GM23248 (cell line): ENCODE measurements around the gene NUB1. TPM values are rescaled to one million over a fixed set of nuclear protein-coding genes. Genes with fewer than 3 reads are reported as not detected.

ENCODE experiments used
- DNase-seq: peaks from one replicate; pipeline ENCODE4 v3.0.0-alpha.2; 2015
- H2AFZ ChIP-seq: fragments of 200-600 bp; sonication (generic); 2 replicates; pipeline ENCODE4 v1.6.1; 2016; ENCODE audit warnings: antibody characterized with exemption
- H3F3A ChIP-seq: fragments of 200-600 bp; sonication (generic); 2 replicates; pipeline ENCODE4 v1.6.1; 2016; ENCODE audit warnings: mild to moderate bottlenecking, antibody characterized with exemption, mixed run types; ENCODE audit not compliant: insufficient read depth
- H3K27ac ChIP-seq: fragments of 200-600 bp; sonication (generic); 2 replicates; pipeline ENCODE4 v1.5.1; 2016; ENCODE audit warnings: mild to moderate bottlenecking
- H3K27me3 ChIP-seq: fragments of 200-600 bp; sonication (generic); replicated peaks from 2 replicates; pipeline ENCODE4 v1.6.1; 2016; ENCODE audit warnings: mild to moderate bottlenecking; ENCODE audit not compliant: insufficient read depth
- H3K36me3 ChIP-seq: fragments of 200-600 bp; sonication (generic); 2 replicates; pipeline ENCODE4 v1.6.1; 2016; ENCODE audit warnings: low read depth, mild to moderate bottlenecking
- H3K4me1 ChIP-seq: fragments of 200-600 bp; sonication (generic); 2 replicates; pipeline ENCODE4 v1.6.1; 2016; ENCODE audit warnings: mild to moderate bottlenecking; ENCODE audit not compliant: insufficient read depth
- H3K4me2 ChIP-seq: fragments of 200-600 bp; sonication (generic); one replicate; pipeline ENCODE4 v1.6.1; 2016; ENCODE audit warnings: mild to moderate bottlenecking; ENCODE audit not compliant: unreplicated experiment
- H3K4me3 ChIP-seq: fragments of 200-600 bp; sonication (generic); 2 replicates; pipeline ENCODE4 v1.5.1; 2016; ENCODE audit warnings: mild to moderate bottlenecking
- H3K79me2 ChIP-seq: fragments of 200-600 bp; sonication (generic); 2 replicates; pipeline ENCODE4 v1.6.1; 2016; ENCODE audit warnings: mild to moderate bottlenecking; ENCODE audit not compliant: insufficient read depth
- H3K9ac ChIP-seq: fragments of 200-600 bp; sonication (generic); 2 replicates; pipeline ENCODE4 v1.6.1; 2016; ENCODE audit warnings: mild to moderate bottlenecking
- H3K9me2 ChIP-seq: fragments of 200-600 bp; sonication (generic); 2 replicates; pipeline ENCODE4 v1.6.1; 2016; ENCODE audit warnings: mixed run types, mild to moderate bottlenecking, moderate library complexity; ENCODE audit not compliant: insufficient read depth
- H3K9me3 ChIP-seq: fragments of 200-600 bp; sonication (generic); one replicate; pipeline ENCODE4 v1.6.1; 2017; ENCODE audit warnings: low read depth
- H4K20me1 ChIP-seq: fragments of 200-600 bp; sonication (generic); 2 replicates; pipeline ENCODE4 v1.6.0; 2016; ENCODE audit not compliant: insufficient read depth
- EZH2 ChIP-seq: fragments of 200-600 bp; sonication (generic); IDR thresholded peaks from 2 replicates; pipeline ENCODE4 v1.6.1; 2018; ENCODE audit warnings: antibody characterized with exemption, mild to moderate bottlenecking; ENCODE audit not compliant: insufficient read depth, poor library complexity, severe bottlenecking
- EZH2phosphoT487 ChIP-seq: fragments of 200-600 bp; sonication (generic); IDR thresholded peaks from 2 replicates; pipeline ENCODE4 v1.6.1; 2018; ENCODE audit warnings: antibody characterized with exemption, moderate library complexity, mild to moderate bottlenecking, low read depth; ENCODE audit not compliant: insufficient read depth
- WGBS, 2 experiments: methylation state at CpG; one replicate each; pipeline ENCODE4 v1.1.6; 2015 to 2017; ENCODE audit warnings: low lambda C conversion rate in 2 of 2, low coverage in 1 of 2; ENCODE audit errors: missing lambda C conversion rate in 2 of 2; 5-methylcytosine and 5-hydroxymethylcytosine counted together
- in situ Hi-C: fragments of 300-500 bp; cut with MboI; formaldehyde crosslinking; loops from 2 replicates; pipeline ENCODE4 v1.15.0; 2020
- polyA plus RNA-seq: library from polyadenylated mRNA; unstranded; fragments of >200 nt; fragmentation: Nextera tagmentation; extraction: Ambion mirVana; gene quantifications from 2 replicates; pipeline ENCODE4 v1.2.1, GENCODE V29; 2016
- total RNA-seq: library from RNA; depleted of rRNA; stranded (reverse); fragments of >200 nt; shearing (Covaris generic); gene quantifications from 2 replicates; pipeline ENCODE4 v1.2.3, GENCODE V29; 2014

NUB1 gene
- total and polyA plus RNA-seq, 2 experiments from 2014 or later = 43.4 to 48.0 TPM

DNA sequence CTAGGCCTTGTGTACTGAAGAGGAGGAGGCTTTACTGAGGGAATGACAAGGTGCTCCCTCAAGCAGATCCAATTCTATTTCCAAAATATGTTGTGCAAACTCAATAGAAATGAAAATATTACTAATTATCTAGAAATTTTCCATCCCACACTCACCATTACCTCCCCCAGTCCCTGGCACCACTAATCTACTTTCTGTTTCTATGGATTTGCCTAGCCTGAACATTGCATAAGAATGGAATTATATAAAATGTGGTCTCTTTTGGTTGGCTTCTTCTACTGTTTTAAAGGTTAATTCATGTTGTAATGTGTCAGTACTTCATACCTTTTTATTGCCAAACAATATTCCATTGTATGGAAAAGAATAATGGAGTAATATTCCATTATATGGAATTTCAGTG is 18.7 kb upstream of the NUB1 start:
- H3K79me2 ChIP-seq = no peaks in the 10 kb centered on the region
- no peaks in the 10 kb centered on the region for H3K36me3 ChIP-seq
- H2AFZ ChIP-seq = no peak overlapping the region
- H3K4me3 ChIP-seq = no peak overlapping the region
- no peak overlapping the region for H3K27ac ChIP-seq
- peaks cover 5% of the 10 kb centered on the region; the same call in 1 of the 2 replicates for H3K4me1 ChIP-seq
- in situ Hi-C loops = no loop called here
- TF ChIP-seq EZH2 = no peak
- no peak for TF ChIP-seq EZH2phosphoT487
- H4K20me1 ChIP-seq = no peaks in the 10 kb centered on the region
- DNase-seq = no peak
- H3K4me2 ChIP-seq = no peak overlapping the region
- H3K9me3 ChIP-seq = no peaks in the 10 kb centered on the region
- H3K9me2 ChIP-seq = no peaks in the 10 kb centered on the region
- H3F3A ChIP-seq = no peaks in the 10 kb centered on the region
- 0 out of 2 replicates have a peak, but pooled peaks cover 8% of the 10 kb centered on the region for H3K27me3 ChIP-seq
- H3K9ac ChIP-seq = no peak overlapping the region

DNA sequence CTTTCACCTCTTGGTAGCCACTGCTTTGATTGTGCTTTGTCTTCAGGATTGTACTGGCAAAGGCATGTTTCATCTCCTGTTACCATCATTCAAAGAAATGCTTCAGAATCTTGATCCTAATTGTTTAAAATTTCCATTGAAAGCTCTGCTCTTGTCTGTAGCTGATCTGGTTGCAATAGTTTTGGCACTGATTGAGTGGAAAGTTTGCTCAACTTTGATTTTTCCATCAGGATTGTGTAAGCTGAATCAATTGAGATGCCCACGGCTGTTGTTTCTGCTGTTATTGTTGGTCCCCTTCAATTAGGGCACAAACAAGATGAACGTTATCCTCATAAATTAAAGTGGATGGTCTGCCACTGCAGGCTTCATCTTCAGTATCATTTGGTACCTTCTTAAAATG is 14.6 kb upstream of the NUB1 start:
- H3K27ac ChIP-seq = no peak overlapping the region
- no peak overlapping the region for H3K4me2 ChIP-seq
- H3K9ac ChIP-seq = no peak overlapping the region
- in situ Hi-C loops = no loop called here
- no peaks in the 10 kb centered on the region for H3F3A ChIP-seq
- no peaks in the 10 kb centered on the region for H3K36me3 ChIP-seq
- 66 to 70% methylated on average over 2 of the region's 2 CpGs for WGBS, 2 experiments
- TF ChIP-seq EZH2phosphoT487 (no peak), EZH2 (no peak)
- peaks cover 5% of the 10 kb centered on the region; the same call in 1 of the 2 replicates for H3K4me1 ChIP-seq
- no peak for DNase-seq
- H3K9me3 ChIP-seq = no peaks in the 10 kb centered on the region
- no peaks in the 10 kb centered on the region for H3K9me2 ChIP-seq
- no peaks in the 10 kb centered on the region for H3K79me2 ChIP-seq
- no peak overlapping the region for H2AFZ ChIP-seq
- no peaks in the 10 kb centered on the region for H4K20me1 ChIP-seq
- H3K4me3 ChIP-seq = no peak overlapping the region
- H3K27me3 ChIP-seq = 0 out of 2 replicates have a peak, but pooled peaks cover 8% of the 10 kb centered on the region

DNA sequence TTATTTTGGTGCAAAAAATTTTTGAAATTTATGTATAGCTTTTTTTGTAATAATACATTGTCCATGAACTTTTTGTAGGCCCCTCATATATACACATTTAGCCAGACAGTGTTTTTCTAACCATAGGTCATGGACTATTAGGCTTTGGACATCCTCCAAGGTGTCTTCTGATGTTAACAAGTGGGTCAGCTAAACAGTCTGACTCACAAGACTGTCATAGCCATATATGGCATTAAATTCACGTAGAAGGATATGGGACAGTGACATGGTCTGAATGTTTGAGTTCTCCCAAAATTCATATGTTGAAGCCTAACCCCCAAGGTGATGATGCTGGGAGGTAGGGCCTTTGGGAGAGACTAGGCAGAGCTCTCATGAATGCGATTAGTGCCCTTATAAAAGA is 14.0 kb upstream of the NUB1 start:
- Histone ChIP-seq H3K9ac (no peak overlapping the region), H3K79me2 (no peaks in the 10 kb centered on the region), H3F3A (no peaks in the 10 kb centered on the region), H3K4me1 (peaks cover 5% of the 10 kb centered on the region; the same call in 1 of the 2 replicates), H3K36me3 (no peaks in the 10 kb centered on the region), H3K4me3 (no peak overlapping the region), H3K9me2 (no peaks in the 10 kb centered on the region), H3K4me2 (no peak overlapping the region), H2AFZ (no peak overlapping the region), H3K27ac (no peak overlapping the region), H3K9me3 (no peaks in the 10 kb centered on the region), H4K20me1 (no peaks in the 10 kb centered on the region), H3K27me3 (0 out of 2 replicates have a peak, but pooled peaks cover 8% of the 10 kb centered on the region)
- in situ Hi-C loops = no loop called here
- TF ChIP-seq EZH2 = no peak
- no peak for TF ChIP-seq EZH2phosphoT487
- 50 to 52% methylated on average over 2 of the region's 2 CpGs for WGBS, 2 experiments
- DNase-seq = peak; percentile 51

DNA sequence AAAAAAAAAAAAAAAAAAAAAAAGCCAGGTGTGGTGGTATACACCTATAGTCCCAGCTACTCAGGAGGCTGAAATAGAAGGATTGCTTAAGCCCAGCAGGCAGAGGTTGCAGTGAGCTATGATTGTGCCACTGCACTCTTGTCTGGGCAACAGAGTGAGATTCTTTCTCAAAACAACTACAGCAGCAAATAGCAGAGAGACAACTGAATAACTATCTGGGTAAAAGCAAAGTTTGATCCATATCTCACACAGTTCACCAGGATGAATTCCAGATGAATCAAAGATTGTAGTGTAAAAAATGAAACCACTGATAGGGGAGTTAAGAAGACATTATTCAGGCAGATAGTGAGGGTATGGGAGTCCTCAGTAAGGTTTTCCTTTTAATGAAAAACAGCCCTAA is 11.4 kb upstream of the NUB1 start:
- Histone ChIP-seq H3K27ac (no peak overlapping the region), H4K20me1 (no peaks in the 10 kb centered on the region), H3K27me3 (no peaks in the 10 kb centered on the region), H3F3A (no peaks in the 10 kb centered on the region), H3K9ac (no peak overlapping the region), H3K9me3 (no peaks in the 10 kb centered on the region), H3K4me1 (peaks cover 5% of the 10 kb centered on the region; the same call in 1 of the 2 replicates), H3K79me2 (no peaks in the 10 kb centered on the region), H3K9me2 (no peaks in the 10 kb centered on the region), H2AFZ (no peak overlapping the region), H3K36me3 (no peaks in the 10 kb centered on the region), H3K4me3 (no peak overlapping the region), H3K4me2 (no peak overlapping the region)
- in situ Hi-C loops = no loop called here
- TF ChIP-seq EZH2 (no peak), EZH2phosphoT487 (no peak)
- no peak for DNase-seq

DNA sequence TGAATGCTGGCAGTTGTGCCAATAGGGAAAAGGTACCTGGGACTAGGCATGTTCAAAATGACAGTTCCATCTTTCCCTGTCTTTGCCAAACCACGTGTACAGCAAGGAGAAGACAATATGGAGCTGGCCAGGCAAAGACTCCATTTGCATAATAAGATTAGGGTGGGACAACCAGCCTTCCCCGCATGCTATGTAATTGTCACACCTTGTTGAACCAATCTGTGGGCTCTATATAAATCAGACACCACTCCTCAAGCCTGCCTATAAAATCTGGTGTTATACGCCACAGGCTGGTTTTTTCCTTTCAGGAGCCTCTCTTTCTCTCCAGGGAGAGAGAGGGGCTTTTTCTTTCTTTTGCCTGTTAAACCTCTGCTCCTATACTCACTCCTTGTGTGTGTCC is 11.0 kb upstream of the NUB1 start:
- DNase-seq = no peak
- no peak overlapping the region for H3K27ac ChIP-seq
- in situ Hi-C loops = no loop called here
- no peak overlapping the region for H3K4me3 ChIP-seq
- H3K27me3 ChIP-seq = no peaks in the 10 kb centered on the region
- no peak overlapping the region for H3K4me2 ChIP-seq
- H3K9ac ChIP-seq = no peak overlapping the region
- H4K20me1 ChIP-seq = no peaks in the 10 kb centered on the region
- no peaks in the 10 kb centered on the region for H3F3A ChIP-seq
- H3K79me2 ChIP-seq = no peaks in the 10 kb centered on the region
- peaks cover 5% of the 10 kb centered on the region; the same call in 1 of the 2 replicates for H3K4me1 ChIP-seq
- H2AFZ ChIP-seq = no peak overlapping the region
- 70 to 79% methylated on average over 3 of the region's 3 CpGs for WGBS, 2 experiments
- no peak for TF ChIP-seq EZH2
- no peak for TF ChIP-seq EZH2phosphoT487
- H3K9me2 ChIP-seq = no peaks in the 10 kb centered on the region
- no peaks in the 10 kb centered on the region for H3K9me3 ChIP-seq
- no peaks in the 10 kb centered on the region for H3K36me3 ChIP-seq
